Renal cortex interstitium (tissue), 15 donors: ENCODE results near the gene MARCOL. TPM values are rescaled to one million over a fixed set of nuclear protein-coding genes. Genes with fewer than 3 reads are reported as not detected.
A peak's percentile ranks its signal among the peaks of the same experiment; 100 is the strongest.

Source experiments
- DNase-seq, 11 donors: peaks; one replicate each; pipeline ENCODE4 v3.0.0-alpha.2; 2013; ENCODE audit warnings: low read depth in 9 of 11, low spot score in 4 of 11; ENCODE audit errors: extremely low read depth in 1 of 11
- long read RNA-seq, 16 experiments: transcript quantifications; one replicate each; lab custom pipeline, GENCODE V29; 2026
- polyA plus RNA-seq, 3 donors: library from polyadenylated mRNA; unstranded; fragments of 120-200 nt; gene quantifications; one replicate each; pipeline ENCODE4 v1.2.1, GENCODE V29; 2013; ENCODE audit not compliant: insufficient read length in 3 of 3

Gene MARCOL, protein sequence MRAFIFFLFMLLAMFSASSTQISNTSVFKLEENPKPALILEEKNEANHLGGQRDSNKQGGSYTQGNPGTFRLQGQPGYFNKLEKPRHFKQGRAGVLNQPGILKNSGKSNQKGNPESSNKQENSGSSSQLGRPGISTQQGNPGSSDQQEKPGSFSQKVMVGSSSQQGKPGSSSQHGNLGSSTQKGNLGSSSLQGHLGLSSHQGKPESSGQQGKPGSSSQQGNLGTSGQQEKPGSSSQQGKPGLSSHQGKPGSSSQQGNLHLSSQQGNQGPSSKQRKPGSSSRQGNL
- not detected for polyA plus RNA-seq
- long read RNA-seq, donor 1: 0 reads
- long read RNA-seq, donor 2: 0 reads
- long read RNA-seq, donor 3: 0 reads
- long read RNA-seq, donor 4: 0 reads
- long read RNA-seq, donor 5: 0 reads
- long read RNA-seq, donor 6: 0 reads
- long read RNA-seq, donor 7: 0 reads
- long read RNA-seq, donor 8: 0 reads
- long read RNA-seq, donor 9: 0 reads
- long read RNA-seq, donor 10: 0 reads
- long read RNA-seq, donor 11: 0 reads
- long read RNA-seq, donor 12: 0 reads
- long read RNA-seq, donor 13: 0 reads
- long read RNA-seq, donor 14: 0 reads
- long read RNA-seq, donor 15: 0 reads
- long read RNA-seq, donor 16: 0 reads

DNA sequence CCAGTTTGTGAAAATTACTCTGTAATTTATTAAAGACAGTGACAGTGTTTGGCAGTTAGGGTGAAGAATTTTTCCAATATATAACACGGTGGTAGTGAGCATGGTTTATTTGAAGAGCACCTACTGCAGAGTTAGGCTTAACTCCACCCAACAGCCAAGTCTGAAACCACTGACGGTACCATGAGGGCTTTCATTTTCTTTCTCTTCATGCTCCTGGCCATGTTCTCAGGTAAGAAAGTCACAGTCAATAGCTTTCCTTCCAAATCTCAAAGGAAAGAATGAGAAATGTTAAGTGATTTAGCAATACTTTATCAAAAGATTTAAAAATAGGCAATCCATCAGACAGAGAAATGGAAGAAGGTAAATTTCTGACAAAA is at the start of gene MARCOL:
TSS of gene MARCOL (plus strand) at position 108 of the 377 bp plus-strand sequence. CDS start at position 181, 73 bp downstream.
- DNase-seq: peak in 1 of 11 donors; percentile 0

DNA sequence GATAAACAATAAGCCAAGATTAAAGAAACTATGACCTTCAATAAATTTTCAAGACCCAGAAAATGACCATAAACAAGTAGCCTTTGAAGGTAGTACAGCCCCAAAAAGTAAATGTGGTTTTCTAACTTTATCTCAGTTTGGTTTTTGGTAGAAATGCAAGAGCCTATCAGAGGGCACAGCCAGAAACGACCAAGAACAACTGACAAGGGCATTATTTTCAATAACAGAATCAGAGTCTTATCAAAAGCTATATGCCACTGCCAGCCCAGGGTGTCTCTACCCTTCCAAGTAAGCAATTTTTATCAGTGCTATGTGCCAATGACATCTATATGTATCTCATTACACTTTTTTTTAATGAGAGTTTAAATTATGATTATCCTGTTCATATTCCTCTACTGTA is 47.3 kb upstream of the MARCOL start:
- DNase-seq: no peak

DNA sequence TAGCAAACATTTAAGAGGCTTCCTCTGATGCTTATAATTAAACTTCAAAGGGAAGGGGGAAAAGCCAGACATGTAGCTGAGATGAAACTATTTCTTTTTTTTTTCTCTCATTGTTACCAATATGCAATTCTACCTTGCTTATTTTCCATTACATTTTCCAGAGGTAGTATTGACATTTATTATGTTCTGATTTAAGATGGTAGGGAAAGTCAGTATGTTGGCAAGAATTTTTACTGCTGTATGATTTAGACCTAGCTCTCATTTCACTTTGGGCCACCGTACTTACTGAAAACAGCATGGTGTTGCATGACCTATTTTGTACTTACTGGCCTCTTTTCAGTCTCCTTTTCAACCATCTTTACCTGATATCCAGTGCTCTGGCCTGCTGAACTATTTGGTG is 45.1 kb upstream of the MARCOL start:
- DNase-seq: no peak

DNA sequence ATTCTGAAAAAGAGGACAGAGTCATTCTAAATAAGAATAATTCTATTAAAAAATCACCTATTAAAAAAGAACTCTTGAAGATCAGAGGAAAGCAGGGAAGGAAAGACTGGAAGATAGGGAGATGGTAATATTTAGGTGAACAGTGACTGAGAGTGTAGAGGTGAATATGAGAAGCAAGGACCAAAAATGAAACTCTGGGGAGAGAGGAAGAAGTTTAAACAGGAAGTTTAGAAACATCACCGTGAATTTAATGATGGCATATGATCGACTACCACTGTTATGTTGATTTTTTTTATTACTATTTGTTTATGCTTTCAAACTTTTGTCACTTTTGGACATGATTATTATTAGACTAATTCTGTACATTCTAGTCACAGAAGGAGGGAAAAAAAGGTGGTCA is 37.2 kb upstream of the MARCOL start:
- no peak for DNase-seq

DNA sequence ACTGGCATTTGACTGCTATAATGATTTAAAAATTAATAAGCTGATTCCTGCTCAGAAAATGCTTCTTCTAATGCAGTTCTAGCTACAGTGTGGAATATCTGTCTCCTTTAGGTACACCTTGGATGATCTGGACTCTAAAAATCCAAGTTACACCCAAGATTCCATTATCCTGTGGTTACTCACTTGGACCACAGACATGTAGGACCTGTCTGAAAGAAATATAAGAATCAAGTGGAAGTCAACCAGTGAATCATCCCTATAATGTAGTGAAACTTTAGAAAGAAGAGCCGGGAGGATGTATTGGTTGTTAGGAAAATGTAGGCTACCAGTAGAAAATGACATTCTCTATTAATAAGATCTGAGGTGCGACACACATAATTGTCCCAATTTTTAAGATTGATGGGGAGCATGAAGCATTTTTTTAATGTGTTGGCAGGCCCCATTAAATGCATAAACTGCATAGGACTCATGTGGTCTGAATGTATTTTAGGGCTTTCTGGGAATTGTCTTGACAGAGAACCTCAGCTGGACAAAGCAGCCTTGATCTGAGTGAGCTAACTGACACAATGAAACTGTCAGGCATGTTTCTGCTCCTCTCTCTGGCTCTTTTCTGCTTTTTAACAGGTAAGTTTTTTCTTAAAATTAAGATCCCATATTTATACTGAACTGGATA is 35.7 kb upstream of the MARCOL start, which contains the start of gene SPINK6:
TSS of gene SPINK6 (plus strand) at position 512 of the 673 bp plus-strand sequence. CDS start at position 567, 55 bp downstream.
- DNase-seq: no peak

DNA sequence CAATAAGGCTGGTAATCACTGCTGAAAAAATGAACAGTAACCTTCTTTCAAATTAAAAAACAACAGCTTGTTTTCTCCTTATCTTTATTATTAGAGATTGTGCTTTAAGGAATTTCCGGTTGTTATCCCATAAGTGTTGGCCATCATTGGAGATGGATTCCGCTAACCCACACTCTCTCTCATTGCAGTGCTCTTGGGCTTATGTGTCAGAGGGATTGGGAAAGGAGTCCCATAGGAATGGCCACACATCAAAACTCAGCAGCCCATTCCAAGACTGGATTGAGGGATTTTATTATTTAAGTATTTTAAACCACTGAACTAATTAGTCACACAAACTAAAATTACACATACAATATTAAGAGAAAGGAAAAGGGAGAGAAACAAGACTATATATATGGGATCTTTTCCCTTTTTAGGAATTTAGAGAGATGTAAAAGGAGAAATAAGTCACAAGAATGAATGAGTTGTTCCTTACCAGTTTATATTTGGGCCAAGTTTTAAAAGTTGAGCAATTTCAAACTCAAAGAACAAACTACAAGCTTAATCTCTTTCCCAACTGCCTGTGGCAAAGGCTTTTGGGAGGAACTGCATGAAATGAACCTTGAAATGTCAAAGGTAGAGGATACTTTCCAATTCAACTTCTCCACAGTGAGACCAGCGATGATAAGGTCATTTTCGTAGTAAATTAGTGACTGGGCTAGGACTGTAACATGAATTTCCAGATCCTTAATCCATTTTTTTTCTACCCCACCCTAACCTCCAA is 33.1 kb upstream of the MARCOL start:
- DNase-seq: no peak

DNA sequence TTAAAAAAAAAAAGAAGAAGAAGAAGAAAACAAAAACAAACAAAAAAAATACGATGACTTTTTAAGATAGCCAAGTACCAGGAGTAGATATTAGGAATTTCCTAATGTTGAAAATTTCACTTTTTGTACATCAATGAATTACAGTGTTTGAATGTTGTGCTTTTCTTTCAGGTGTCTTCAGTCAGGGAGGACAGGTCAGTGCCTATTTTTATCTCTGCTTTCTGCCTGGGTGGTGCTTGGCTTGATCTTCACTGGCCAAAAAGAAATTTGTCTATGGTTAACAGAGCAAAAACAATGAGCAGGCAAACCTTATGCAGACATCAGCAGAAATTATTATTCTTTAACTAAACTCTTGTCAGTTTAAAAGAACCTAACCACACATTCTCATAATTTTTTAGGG is 32.5 kb upstream of the MARCOL start:
- no peak for DNase-seq

DNA sequence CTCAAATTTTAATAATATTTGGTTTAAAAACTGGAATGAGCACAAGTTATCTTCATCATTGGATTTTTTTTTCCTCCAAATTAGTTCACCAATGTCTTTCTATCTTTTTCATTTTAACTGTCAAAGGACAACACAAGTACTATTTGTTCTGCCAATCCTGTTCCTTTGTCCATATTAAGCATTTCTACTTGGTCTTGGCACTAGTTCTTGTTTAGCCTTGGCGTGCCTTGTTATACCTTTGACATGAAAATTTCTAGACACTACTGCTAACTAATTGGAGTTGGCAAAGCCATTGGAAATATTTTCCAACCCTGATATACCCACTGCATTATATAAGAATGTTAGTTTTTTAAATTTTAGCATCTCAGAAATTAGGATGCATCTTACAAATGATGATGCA is 31.7 kb upstream of the MARCOL start:
- no peak for DNase-seq

DNA sequence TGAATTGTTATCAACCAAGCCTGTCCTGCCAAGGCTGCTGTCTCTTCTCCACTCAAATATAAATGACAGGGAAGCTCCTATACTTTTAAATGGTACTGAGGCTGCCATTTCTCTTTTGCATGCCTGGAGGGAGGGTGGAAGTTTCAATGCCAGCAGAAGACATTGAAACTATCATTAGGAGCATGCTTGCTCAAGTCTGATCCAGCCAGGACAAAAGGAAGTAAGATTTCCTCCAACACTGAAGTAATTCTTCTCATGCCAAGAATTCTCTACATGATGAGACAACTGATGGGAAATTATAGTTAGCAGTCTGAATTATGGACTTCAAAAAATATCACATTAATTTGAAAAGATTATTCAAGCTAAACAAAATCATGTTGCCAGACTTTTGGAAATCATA is 30.1 kb upstream of the MARCOL start:
- no peak for DNase-seq

DNA sequence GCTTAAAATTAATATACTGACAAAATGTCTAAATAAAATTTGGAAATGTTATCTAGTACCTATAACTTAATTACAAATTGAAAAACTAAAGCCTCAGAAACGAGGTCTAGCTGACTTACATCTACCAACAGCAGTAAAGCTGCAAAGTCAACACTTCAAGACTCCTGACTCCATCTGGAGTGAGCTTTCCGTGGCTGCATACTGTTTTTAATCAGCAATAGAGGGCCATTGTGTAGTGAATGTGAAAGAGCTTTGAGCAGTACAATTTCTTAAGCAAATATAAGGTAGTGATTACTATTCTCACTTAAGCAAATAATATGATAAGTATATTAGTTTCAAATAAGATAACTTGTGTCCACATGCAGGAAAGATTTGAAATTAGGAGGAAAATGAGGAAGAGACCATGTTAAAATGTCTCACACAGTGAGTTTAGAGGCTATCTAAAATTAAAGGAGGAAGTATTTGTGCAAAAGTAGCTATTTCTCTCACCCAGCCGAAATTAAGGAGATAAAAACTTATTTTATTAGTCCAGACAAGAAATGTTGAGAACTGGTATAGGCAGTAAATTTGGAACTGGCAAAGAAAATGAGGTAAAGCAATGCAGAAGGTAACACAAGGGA is 29.1 kb upstream of the MARCOL start:
- DNase-seq: no peak

DNA sequence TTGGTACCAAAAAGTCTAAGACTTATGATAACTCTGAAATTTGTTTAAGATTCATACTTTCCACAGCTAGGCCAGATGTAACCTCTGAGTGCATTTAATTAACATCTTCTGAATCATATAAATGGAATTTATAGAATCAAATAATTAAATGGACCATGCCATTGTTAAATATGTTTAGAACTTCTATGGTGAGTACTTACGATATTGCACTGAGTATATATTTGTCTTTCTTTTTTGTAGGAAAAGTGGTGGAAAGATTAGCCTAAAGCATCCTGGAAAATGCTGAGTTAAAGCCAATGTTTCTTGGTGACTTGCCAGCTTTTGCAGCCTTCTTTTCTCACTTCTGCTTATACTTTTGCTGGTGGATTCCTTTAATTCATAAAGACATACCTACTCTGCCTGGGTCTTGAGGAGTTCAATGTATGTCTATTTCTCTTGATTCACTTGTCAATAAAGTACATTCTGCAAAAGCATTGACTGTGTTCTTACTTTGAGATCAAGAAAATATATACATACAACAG is 23.6 kb upstream of the MARCOL start:
- DNase-seq: no peak

DNA sequence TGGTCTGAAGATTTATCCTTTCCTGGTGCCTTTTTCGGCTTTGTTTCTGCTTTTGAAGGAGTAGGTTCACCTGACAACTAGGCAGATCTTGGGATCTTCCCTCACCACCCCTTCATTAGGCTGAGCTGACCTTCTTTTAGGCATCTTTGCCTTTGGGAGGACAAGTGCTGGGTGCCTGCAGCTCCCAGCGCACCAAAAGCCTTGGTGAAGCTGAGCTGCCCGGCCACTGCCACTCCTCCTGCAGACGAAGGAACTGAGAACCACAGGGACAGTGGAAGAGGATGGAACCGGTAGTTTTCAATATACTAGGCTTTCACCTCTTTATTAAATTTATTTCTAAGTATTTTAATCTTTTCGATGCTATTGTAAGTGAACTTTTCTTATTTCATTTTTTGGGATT is 16.8 kb upstream of the MARCOL start:
- DNase-seq: no peak

DNA sequence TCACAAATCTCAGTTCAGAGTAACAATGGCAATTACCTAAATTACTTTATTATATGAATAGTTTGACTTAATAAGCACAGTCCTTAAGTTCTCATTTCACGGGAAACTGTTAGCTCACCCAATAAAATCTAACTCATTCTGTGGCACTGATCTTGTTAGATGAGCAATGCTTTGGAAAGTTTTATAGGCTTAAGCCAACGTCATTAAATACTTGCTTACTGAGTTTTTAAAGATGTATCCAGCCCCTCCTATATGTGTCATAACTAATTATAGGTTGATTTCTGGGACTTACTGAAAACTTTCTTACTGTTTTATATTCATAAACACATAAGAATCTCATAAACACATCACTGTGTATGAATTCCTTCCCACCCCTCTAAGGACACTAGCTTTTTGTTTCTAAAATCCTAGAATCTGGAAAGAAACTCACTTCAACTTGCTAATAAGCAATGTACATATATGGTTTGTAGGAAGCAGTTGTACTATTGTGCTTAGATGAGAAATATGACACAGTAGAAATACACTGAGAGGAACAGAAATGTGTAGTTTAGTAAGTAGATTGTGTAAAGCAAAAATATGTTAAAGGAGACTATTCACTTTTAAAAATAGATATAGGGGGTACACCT is 14.1 kb upstream of the MARCOL start:
- no peak for DNase-seq

DNA sequence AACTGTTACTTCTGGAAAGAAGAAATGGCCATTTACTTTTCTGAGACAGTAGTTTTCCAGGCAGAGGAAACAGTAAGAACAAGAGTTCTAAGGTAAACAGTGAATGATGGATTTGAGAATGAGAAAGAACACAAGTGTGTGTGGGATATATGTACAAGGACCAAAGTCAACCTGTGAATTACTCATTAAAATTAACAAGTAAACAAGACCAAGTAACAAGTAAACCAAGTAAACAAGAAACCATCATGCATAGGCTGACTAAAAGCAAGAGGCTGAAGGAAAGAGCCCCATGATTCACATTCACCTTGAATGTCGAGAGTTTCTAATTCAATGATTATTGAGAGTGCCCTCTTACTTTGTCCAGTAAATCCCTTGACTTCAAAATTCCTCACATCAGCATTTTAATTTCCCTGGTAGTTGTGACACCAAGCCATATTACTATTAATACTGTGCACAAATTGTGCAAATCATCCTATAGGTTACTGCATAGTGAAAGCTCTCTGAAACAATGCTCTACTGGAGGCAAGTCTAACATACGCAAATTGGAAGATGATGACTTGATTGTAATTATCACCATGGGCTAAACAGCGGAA is 9.8 kb upstream of the MARCOL start:
- DNase-seq: no peak

DNA sequence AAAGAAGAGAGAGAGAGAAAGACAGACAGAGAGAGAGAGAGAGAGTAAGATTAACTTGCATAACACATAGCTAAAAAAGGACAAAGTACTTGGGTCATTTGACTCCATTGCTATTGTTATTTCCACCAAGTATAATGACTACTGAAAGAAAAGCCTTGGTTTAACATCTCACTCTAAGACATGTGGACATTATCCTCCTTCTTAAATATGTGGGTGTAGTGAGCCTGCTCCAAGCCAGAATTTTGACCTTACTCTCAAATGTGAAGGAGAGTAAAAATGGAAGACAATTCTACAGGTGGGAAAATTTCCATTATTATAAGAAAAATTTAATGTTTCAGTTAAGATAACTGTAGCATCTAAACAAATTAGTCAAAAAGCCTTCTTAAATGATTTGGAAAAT is 8.5 kb upstream of the MARCOL start:
- no peak for DNase-seq

DNA sequence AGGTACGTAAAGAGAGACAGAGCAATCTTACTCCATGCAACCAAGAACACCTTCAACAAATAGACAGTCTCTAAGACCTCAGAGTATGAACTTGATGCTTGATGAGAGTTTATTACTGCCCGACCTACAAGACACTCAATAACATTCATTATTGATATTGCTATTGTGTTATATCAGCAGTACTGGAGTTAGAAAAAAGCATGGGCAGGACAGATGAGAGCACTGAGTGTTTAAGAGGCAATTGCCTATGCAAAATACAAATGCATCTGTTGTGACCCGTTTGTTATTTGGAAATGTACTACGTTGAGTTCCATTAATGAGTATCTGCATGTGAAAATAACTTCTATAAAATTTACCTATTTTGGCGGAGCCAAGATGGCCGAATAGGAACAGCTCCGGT is 8.1 kb upstream of the MARCOL start:
- no peak for DNase-seq

DNA sequence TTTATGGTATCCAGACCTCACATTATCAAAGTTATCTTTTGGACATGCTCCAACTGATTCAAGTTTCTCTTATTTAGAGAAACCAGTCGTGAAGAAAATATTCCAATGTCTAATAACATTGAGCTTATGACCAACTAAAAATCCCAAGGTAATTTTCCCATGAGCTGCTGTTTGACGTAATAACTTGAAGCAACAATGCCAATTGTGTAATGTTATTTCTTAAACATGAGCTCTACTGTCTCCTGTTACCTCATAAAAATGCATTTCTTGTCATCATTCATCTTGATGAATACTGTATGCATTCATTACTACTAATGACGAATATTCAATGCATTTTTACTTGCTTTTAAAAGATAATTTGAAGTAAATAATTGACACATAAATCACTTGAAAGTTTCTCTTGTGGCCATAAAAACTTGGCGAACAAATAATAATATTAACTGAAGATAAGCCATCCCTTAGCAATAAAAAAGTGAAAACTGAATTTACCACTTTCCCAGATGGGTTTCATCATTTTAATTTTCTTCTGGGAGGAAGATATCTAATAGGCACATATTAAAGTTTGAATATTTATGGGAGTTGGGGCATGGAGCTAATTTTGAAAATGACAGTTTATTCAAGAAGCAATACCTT is 424 bp upstream of the MARCOL start:
- DNase-seq: peak in 4 of 11 donors; percentile 0 to 9 (median 1)

DNA sequence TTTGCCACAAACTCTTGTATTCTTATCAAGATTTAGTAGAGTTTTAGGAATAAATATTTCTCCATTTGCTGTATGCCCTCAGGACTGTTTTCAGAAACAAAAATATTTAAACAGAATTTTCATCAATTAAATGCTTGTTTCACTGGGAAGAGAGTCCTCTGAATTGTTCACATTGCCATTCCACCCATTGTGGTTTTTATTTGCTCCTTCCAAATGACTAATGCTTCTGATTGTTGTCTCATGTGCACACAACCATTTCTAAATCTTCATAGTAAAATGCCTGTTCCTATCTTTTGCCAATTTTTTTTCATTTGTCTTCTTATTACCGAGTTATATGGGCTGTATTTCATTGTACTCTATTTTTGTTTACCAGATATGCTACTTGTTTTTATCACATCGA is 10.6 kb downstream of the MARCOL start:
- no peak for DNase-seq
